Tongue (tissue), 2 donors: ENCODE measurements around the gene CRYGD. TPM values are rescaled to one million over a fixed set of nuclear protein-coding genes. Genes with fewer than 3 reads are reported as not detected.

Experiments used
- DNase-seq: peaks from one replicate; pipeline ENCODE4 v3.0.0-alpha.2; 2015
- total RNA-seq: library from RNA; depleted of rRNA; stranded (reverse); fragments of >200 nt; gene quantifications from one replicate; pipeline ENCODE4 v1.2.3, GENCODE V29; 2014

CRYGD gene
- total RNA-seq, 1 donor from 2014 or later, result not detected

DNA sequence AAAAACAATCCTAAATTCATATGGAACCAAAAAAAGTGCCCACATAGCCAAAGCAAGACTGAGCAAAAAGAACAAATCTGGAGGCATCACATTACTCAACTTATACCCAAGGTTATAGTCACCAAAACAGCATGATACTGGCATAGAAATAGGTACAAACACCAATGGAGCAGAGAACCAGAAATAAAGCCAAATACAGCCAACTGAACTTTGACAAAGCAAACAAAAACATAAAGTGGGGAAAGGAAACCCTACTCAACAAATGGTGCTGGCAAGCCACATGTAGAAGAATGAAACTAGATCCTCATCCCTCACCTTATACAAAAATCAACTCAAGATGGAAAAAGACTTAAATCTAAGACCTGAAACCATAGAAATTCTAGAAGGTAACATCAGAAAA, 40.5 kb downstream of the CRYGD start:
- no peak for DNase-seq

DNA sequence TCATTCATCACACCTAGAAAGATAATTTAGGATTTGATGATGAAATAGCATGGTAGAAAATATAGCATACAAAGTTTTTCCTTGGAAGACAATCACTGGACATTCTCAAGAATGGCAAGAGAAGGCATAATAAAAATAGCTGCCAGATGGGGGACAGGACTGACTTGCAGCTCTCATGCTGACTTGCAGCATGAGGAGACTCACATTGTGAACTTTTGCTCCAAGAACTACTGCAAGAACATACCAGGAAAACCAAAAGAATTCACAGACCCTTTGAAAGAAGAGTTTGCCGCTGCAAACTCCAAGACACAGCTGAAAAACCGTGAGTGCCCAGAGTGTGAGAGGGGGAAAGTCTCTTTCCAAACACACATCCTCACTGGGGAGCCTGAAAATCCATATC, 47.0 kb downstream of the CRYGD start:
- DNase-seq, result no peak

DNA sequence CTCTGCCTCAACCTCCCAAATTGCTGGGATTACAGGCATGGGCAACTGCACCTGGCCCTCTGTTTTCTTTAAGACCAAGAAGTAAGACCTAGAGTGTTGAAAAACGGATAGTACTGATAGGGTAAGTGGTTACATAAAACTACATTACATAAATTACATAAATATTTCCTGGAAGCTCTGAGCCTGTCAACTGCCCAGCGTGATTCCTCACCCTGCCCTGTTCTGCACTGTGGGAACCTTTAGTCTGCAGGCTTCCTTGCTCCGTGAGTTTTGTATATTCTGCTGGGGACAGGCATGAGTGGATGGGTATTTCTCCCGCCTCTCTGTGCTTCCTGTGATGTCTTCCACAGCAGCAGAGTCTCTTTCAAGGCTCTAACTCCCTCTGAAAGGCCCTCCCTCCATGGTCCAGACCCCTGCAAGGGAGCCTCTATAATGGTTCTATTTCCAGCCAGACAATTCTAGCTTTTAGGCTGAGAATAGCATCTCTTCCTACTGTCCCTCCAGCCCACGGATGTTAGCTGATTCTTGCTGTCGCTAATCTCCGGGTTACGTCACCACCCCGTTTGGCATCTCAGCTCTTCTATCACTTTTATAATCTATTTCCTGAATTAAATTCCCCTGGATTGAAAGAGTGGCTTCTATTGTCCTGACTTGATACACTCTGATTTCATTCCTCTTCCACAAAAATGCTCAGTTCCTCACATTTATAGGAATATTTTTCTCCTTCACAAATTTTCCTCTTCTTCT, 49.5 kb downstream of the CRYGD start:
- DNase-seq, result no peak

DNA sequence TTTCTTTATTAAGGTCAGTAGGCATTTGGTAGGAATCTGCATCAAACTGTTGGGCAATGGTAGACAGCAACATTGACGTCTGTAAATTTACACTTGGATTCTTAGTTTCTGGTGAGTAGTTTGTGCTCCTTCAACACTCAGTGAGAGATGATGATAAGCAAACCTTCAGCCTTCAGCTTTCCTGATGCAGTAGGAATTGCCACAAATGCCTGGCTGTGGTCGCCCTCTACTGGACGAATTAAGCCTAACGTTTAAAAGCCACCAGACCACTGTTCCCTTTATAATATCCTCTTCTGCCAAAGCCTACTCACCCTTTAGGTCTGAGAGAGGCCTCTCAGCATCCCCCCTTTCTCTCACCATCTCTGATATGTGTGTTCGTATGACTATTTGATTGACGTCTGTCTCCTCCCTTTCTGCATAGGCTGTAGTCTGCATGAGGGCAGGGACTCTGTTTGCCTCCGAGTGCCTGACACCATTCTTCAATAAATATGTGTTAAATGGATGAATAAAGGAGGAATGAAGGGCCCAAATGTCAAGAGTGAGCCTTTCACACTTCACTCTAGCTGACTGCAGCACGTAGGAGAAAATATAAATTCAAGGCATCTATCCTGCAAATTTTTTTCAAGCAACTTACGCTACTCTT, 52.0 kb downstream of the CRYGD start:
- DNase-seq, result peak; percentile 77

Other genes starting within 250 kb of the CRYGD start
- gene PLEKHM3, start 99.0 kb downstream of the CRYGD start, total RNA-seq, result 20.0 TPM
- not detected for gene CRYGC, start 5.3 kb upstream of the CRYGD start, total RNA-seq
- gene CRYGB, start 21.6 kb upstream of the CRYGD start, total RNA-seq, result not detected
- not detected for gene CRYGA, start 39.1 kb upstream of the CRYGD start, total RNA-seq
- not detected for gene C2orf80, start 65.5 kb upstream of the CRYGD start, total RNA-seq
- gene IDH1, start 130.5 kb upstream of the CRYGD start, total RNA-seq, result 57.2 TPM
- gene PIKFYVE, start 141.7 kb upstream of the CRYGD start, total RNA-seq, result 43.1 TPM